NCI-H524 treated with DMSO at 0.1 percent for 48 hours (cell line): Measurements from ENCODE around the gene B4GALT2.

Experiments used
- DNase-seq: peaks from one replicate; lab custom pipeline; 2025; lab: John Stamatoyannopoulos, UW

Gene B4GALT2, protein sequence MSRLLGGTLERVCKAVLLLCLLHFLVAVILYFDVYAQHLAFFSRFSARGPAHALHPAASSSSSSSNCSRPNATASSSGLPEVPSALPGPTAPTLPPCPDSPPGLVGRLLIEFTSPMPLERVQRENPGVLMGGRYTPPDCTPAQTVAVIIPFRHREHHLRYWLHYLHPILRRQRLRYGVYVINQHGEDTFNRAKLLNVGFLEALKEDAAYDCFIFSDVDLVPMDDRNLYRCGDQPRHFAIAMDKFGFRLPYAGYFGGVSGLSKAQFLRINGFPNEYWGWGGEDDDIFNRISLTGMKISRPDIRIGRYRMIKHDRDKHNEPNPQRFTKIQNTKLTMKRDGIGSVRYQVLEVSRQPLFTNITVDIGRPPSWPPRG

GRCh38 chr1:43978551-43979260 lies at the start of gene B4GALT2:
Gene B4GALT2 (plus strand): TSS chr1:43979210. CDS start chr1:43981161, 1,951 bp downstream.
- DNase-seq, result no peak

- no peak for DNase-seq
Observed at GRCh38 chr1:43930168-43930948, 48.7 kb upstream of the B4GALT2 start.

DNA sequence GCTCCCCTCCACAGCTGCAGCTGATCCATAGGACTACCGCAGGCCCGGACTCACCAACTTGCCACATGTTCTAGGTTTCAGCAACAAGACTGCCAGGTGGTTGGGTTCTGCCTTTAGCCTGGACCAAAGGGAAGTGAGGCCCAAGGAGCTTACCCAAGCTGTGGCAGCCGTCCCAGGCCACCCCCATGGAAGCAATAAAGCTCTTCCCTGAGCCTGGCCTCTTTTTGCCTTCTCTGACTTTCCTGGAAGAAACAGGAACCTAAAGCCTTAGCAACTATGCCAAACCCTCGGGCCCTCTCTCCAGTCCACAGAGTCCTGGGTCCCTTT lies 48.1 kb upstream of the B4GALT2 start:
- DNase-seq, result no peak

- DNase-seq, result no peak
Observed at GRCh38 chr1:43931711-43932660, 47.0 kb upstream of the B4GALT2 start.

GRCh38 chr1:43932786-43933385 lies 46.1 kb upstream of the B4GALT2 start:
- DNase-seq, result no peak

DNA sequence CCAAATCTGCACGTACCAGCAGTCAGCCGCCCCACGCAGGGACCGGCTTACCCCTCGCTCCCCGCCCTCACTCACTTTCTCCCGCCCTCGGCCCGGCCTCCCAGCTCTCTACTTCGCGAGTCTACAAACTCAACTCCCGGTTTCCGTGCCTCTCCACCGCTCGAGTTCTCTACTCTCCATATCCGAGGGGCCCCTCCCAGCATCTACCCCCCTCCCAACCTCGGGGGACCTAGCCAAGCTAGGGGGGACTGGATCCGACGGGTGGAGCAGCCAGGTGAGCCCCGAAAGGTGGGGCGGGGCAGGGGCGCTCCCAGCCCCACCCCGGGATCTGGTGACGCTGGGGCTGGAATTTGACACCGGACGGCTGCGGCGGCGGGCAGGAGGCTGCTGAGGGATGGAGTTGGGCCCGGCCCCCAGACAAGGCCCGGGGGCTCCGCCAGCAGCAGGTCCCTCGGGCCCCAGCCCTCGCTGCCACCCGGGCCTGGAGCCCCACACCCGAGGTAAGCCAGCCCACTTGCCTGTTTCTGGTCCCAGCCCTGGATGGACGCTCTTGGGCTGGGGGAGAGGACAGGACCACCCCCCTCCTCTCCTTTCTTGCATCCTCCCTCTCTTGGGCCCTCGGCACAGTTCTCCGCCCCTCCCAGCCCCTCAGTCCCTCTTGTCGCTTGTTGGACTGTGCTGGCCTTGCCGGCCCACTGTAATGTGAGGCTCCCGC lies 45.5 kb upstream of the B4GALT2 start, which contains the start of gene ARTN:
Gene ARTN (plus strand): TSS at position 416 of the 715 bp plus-strand sequence. CDS start 1,856 bp downstream, outside the sequence.
- DNase-seq, result no peak

- DNase-seq, result no peak
Observed at GRCh38 chr1:43934101-43934985, 44.7 kb upstream of the B4GALT2 start.

GRCh38 chr1:43934986-43935324 lies 44.1 kb upstream of the B4GALT2 start:
- no peak for DNase-seq

DNA sequence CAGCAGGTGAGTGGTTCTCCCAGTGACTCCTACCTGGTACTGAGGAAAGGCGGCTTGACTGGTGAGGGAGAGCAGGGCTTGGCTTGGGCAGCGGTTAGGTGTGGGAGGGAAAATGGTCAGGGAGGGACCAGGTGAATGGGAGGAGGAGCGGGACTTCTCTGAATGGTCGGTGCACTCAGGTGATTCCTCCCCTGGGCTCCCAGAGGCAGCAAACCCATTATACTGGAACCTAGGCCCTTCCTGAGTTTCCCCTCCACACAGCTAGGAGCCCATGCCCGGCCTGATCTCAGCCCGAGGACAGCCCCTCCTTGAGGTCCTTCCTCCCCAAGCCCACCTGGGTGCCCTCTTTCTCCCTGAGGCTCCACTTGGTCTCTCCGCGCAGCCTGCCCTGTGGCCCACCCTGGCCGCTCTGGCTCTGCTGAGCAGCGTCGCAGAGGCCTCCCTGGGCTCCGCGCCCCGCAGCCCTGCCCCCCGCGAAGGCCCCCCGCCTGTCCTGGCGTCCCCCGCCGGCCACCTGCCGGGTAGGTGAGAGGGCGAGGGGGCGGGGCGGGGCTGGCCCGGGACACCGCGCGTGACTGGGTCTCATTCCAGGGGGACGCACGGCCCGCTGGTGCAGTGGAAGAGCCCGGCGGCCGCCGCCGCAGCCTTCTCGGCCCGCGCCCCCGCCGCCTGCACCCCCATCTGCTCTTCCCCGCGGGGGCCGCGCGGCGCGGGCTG lies 43.1 kb upstream of the B4GALT2 start:
- no peak for DNase-seq

DNA sequence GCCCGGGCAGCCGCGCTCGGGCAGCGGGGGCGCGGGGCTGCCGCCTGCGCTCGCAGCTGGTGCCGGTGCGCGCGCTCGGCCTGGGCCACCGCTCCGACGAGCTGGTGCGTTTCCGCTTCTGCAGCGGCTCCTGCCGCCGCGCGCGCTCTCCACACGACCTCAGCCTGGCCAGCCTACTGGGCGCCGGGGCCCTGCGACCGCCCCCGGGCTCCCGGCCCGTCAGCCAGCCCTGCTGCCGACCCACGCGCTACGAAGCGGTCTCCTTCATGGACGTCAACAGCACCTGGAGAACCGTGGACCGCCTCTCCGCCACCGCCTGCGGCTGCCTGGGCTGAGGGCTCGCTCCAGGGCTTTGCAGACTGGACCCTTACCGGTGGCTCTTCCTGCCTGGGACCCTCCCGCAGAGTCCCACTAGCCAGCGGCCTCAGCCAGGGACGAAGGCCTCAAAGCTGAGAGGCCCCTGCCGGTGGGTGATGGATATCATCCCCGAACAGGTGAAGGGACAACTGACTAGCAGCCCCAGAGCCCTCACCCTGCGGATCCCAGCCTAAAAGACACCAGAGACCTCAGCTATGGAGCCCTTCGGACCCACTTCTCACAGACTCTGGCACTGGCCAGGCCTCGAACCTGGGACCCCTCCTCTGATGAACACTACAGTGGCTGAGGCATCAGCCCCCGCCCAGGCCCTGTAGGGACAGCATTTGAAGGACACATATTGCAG lies 42.4 kb upstream of the B4GALT2 start:
- DNase-seq, result no peak

DNA sequence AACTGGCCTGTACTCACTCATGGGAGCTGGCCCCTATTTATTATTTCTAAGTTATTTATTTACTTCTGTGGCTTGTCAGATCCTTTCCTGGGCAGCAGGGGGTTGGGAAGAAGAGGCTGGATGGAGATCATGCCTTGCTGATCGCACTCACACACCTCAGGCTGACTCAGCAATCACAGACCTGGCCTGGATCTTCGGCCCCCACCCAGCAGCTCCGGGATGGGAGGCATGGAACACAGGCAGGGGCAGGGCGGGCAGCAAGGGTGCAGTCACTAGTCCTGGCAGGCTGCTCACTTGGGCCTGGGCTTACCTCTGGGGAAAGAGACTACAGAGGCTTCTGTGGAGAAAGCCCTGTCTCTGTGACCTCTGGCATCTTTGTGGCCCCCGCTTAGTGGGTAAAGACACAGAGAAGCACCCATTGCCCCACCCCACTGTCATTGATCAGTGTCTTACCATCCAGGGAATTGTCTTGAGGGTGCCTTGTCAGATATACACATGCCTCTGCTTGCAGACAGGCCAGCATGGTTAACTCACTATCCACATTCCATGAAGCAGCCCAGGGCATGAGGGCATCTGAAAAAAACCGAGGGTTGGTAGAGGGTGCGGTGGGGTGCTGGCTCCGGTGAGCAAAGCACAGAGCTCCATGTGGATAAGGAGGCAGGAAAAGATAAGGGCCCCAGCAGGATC lies 41.7 kb upstream of the B4GALT2 start:
- no peak for DNase-seq

DNA sequence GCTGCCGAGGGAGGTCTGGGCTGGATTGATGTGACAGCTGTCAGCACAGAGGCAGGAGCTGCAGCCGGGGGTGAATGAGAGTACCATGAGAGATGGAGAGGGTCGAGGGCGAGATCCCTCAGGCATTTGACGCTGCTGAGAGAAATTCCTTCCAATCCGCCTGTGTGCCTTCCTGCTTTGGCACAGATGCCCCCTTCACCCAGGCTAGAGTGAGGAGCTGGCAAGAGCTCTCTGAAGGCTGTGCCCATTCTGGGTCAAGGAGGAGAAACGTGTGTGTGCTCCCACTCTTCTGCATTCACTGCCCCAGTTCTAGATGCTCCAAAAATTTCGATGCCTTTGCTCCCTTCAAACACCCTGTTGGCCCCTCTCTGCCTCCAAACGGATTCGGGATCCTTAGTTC lies 40.6 kb upstream of the B4GALT2 start:
- no peak for DNase-seq

DNA sequence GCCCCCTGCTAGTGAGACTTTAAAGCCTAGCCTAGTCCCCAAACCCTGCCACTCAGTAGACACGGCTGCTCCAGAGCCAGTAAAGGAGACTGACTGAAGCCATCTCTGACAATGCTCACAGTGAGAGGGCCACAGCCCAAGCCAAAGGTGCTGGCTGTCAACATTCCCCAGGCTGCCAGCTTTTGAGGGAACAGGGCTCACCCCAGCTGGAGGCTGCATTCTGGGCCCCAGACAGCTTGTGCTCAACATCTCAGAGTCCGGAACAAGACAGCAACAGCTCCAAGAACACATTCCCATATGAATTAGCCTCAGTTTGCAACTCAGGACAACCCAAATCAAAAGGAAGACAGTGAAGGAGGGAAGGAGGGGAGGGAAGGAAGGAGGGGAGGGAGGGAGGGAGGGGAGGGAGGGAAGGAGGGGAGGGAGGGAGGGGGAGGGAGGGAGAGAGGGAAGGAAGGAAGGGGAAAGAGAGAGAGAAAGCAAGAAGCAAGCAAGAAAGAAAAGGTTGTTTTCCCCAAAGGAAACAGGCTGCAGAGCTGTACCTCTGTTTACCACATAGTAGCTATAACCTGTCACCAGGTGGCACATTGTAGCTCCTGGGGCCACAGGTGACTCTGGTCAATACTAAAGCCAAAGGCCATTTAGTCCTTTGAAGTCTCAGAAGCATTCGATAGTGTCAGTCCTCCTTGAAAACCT lies 40.0 kb upstream of the B4GALT2 start:
- DNase-seq, result no peak

DNA sequence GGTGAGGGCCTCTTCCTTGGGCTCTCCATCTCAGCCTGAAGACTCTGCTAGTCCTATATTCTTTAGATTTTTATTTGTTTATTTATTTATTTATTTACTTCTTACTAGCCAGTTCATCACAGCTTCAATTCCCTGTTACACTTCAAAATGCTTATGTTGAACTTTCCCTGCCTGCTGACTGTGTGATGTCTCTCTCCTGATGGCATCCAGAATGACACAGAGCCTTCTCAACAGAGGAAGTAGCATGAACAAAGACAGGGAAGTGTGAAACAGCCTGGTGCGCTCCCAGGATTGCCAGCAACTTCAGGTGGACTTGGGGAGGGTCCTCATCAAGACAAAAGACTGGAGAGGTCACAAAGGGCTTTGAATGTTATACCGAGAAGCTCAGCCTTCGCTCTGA lies 36.6 kb upstream of the B4GALT2 start:
- no peak for DNase-seq

- no peak for DNase-seq
Observed at GRCh38 chr1:43944860-43945259, 34.1 kb upstream of the B4GALT2 start.

DNA sequence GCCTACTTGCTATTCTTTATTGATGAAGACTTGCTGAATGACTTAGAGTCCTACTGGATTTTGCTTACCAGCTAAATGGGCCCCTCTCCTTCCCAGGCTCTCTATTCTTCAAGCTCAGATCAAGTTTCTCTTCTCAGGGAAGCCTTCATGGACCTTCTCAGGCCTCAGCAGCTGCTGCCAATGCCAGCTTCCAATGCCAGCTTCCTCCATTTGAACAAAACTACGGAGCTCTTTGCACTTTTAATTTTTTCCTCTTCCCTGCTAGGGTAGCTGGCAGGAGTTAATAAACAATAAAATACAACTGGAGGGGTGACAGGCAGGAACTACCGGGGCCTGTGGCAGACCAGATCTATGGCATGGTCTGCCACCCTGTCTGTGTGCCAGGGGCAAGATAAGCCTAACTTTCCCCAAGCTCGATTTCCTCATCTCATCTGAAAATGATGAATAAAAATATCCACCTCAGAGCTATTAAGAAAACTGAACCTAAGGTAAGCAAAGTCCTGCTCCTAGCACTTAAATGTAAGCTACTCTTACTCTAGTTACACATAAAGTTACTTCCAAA lies 33.3 kb upstream of the B4GALT2 start:
- DNase-seq, result no peak
